H9 (cell line): ENCODE results near the gene ZNF747. TPM values are rescaled to one million over a fixed set of nuclear protein-coding genes. Genes with fewer than 3 reads are reported as not detected.

ENCODE experiments used
- DNase-seq: peaks from one replicate; pipeline ENCODE4 v3.0.0-alpha.2; 2017
- H2AFZ ChIP-seq: one replicate; pipeline ENCODE4 v1.6.1; 2013; ENCODE audit warnings: mild to moderate bottlenecking, low read length, control low read depth, moderate library complexity
- H2AK5ac ChIP-seq: 2 replicates; pipeline ENCODE4 v1.6.1; 2013; ENCODE audit warnings: low read length, control low read depth, mixed read lengths; ENCODE audit not compliant: insufficient read length
- H2BK120ac ChIP-seq: one replicate; pipeline ENCODE4 v1.6.1; 2013; ENCODE audit warnings: low read depth, mild to moderate bottlenecking, low read length, control low read depth, inconsistent platforms; ENCODE audit not compliant: poor library complexity, severe bottlenecking
- H2BK12ac ChIP-seq: 2 replicates; pipeline ENCODE4 v1.6.1; 2013; ENCODE audit warnings: low read length, control low read depth, mixed read lengths, low read depth; ENCODE audit not compliant: insufficient read length
- H2BK15ac ChIP-seq: 2 replicates; pipeline ENCODE4 v1.6.1; 2013; ENCODE audit warnings: low read depth, low read length, control low read depth
- H2BK20ac ChIP-seq: one replicate; pipeline ENCODE4 v1.6.1; 2013; ENCODE audit warnings: low read depth, mild to moderate bottlenecking, low read length, control low read depth, inconsistent platforms; ENCODE audit not compliant: poor library complexity, severe bottlenecking
- H2BK5ac ChIP-seq: 2 replicates; pipeline ENCODE4 v1.6.1; 2013; ENCODE audit warnings: low read length, control low read depth, mixed read lengths; ENCODE audit not compliant: insufficient read length
- H3K14ac ChIP-seq: 2 replicates; pipeline ENCODE4 v1.6.1; 2013; ENCODE audit warnings: low read length, control low read depth; ENCODE audit not compliant: insufficient read depth
- H3K18ac ChIP-seq: 2 replicates; pipeline ENCODE4 v1.6.1; 2013; ENCODE audit warnings: low read depth, mild to moderate bottlenecking, mixed read lengths, low read length, control low read depth; ENCODE audit not compliant: insufficient read length
- H3K23ac ChIP-seq: 2 replicates; pipeline ENCODE4 v1.6.1; 2013; ENCODE audit warnings: low read length, control low read depth, mixed read lengths, low read depth; ENCODE audit not compliant: insufficient read length
- H3K23me2 ChIP-seq: 2 replicates; pipeline ENCODE4 v1.6.1; 2013; ENCODE audit warnings: low read depth, mild to moderate bottlenecking, mixed read lengths, low read length, control low read depth; ENCODE audit not compliant: insufficient read length, poor library complexity, severe bottlenecking
- H3K27ac ChIP-seq: 2 replicates; pipeline ENCODE4 v1.5.1; 2013; ENCODE audit warnings: low read length, control low read depth, mixed read lengths, low read depth; ENCODE audit not compliant: insufficient read length
- H3K27me3 ChIP-seq: 2 replicates; pipeline ENCODE4 v1.6.1; 2013; ENCODE audit warnings: low read length, control low read depth, inconsistent platforms; ENCODE audit not compliant: insufficient read depth
- H3K4ac ChIP-seq: 2 replicates; pipeline ENCODE4 v1.6.1; 2013; ENCODE audit warnings: low read depth, mild to moderate bottlenecking, control low read depth, inconsistent platforms, low read length, moderate library complexity
- H3K4me1 ChIP-seq: 2 replicates; pipeline ENCODE4 v1.6.1; 2013; ENCODE audit warnings: low read length, control low read depth, inconsistent platforms; ENCODE audit not compliant: insufficient read depth
- H3K4me2 ChIP-seq: 2 replicates; pipeline ENCODE4 v1.6.1; 2013; ENCODE audit warnings: low read length, control low read depth, mixed read lengths; ENCODE audit not compliant: insufficient read length, insufficient read depth
- H3K56ac ChIP-seq: 2 replicates; pipeline ENCODE4 v1.6.1; 2013; ENCODE audit warnings: low read depth, mild to moderate bottlenecking, mixed read lengths, low read length, control low read depth; ENCODE audit not compliant: insufficient read length
- H3K79me1 ChIP-seq: 2 replicates; pipeline ENCODE4 v1.6.1; 2013; ENCODE audit warnings: low read depth, mild to moderate bottlenecking, moderate library complexity, low read length, control low read depth, inconsistent platforms; ENCODE audit not compliant: insufficient read depth, poor library complexity, severe bottlenecking
- H3K79me2 ChIP-seq: 2 replicates; pipeline ENCODE4 v1.6.1; 2013; ENCODE audit warnings: low read length, control low read depth, inconsistent platforms; ENCODE audit not compliant: insufficient read depth
- H3K9ac ChIP-seq: 2 replicates; pipeline ENCODE4 v1.6.1; 2013; ENCODE audit warnings: low read length, control low read depth, mixed read lengths; ENCODE audit not compliant: insufficient read length; ENCODE audit errors: extremely low read depth
- H3K9me3 ChIP-seq: one replicate; pipeline ENCODE4 v1.6.1; 2013; ENCODE audit warnings: low read depth, low read length, inconsistent platforms; ENCODE audit not compliant: control insufficient read depth
- H3T11ph ChIP-seq: one replicate; pipeline ENCODE4 v1.6.1; 2013; ENCODE audit warnings: mild to moderate bottlenecking, low read length, control low read depth, inconsistent platforms
- H4K20me1 ChIP-seq: one replicate; pipeline ENCODE4 v1.6.1; 2013; ENCODE audit not compliant: control insufficient read depth, insufficient read length, insufficient read depth
- H4K5ac ChIP-seq: 2 replicates; pipeline ENCODE4 v1.6.1; 2013; ENCODE audit warnings: low read depth, mild to moderate bottlenecking, mixed read lengths, low read length, control low read depth; ENCODE audit not compliant: insufficient read length
- H4K8ac ChIP-seq: replicated peaks from 2 replicates; pipeline ENCODE4 v1.6.1; 2013; ENCODE audit warnings: low read length, control low read depth, mixed read lengths, low read depth; ENCODE audit not compliant: insufficient read length
- H4K91ac ChIP-seq: 2 replicates; pipeline ENCODE4 v1.6.1; 2013; ENCODE audit warnings: low read depth, mild to moderate bottlenecking, moderate library complexity, mixed read lengths, low read length, control low read depth; ENCODE audit not compliant: insufficient read length
- H3K27ac Mint-ChIP-seq, 3 experiments: 2 replicates in 2 of 3; 3 replicates in 1 of 3; pipeline ENCODE4 v1.8.0; 2020 to 2021; ENCODE audit warnings: mixed read lengths in 3 of 3, mild to moderate bottlenecking in 1 of 3, moderate library complexity in 1 of 3
- H3K27me3 Mint-ChIP-seq: 2 replicates; pipeline ENCODE4 v1.8.0; 2021; ENCODE audit warnings: low read depth, mild to moderate bottlenecking, moderate library complexity, mixed read lengths
- H3K36me3 Mint-ChIP-seq, 3 experiments: 2 replicates in 2 of 3; 3 replicates in 1 of 3; pipeline ENCODE4 v1.8.0; 2020 to 2021; ENCODE audit warnings: low read depth in 3 of 3, mixed read lengths in 3 of 3; ENCODE audit not compliant: insufficient read depth in 1 of 3
- H3K4me1 Mint-ChIP-seq, 2 experiments: 2 replicates each; pipeline ENCODE4 v1.8.0; 2020; ENCODE audit warnings: mixed read lengths in 2 of 2
- H3K4me3 Mint-ChIP-seq, 2 experiments: 2 replicates in 1 of 2; 3 replicates in 1 of 2; pipeline ENCODE4 v1.8.0; 2020 to 2021; ENCODE audit warnings: mild to moderate bottlenecking in 2 of 2, mixed read lengths in 2 of 2, moderate library complexity in 1 of 2
- H3K9me3 Mint-ChIP-seq, 2 experiments: 2 replicates in 1 of 2; 3 replicates in 1 of 2; pipeline ENCODE4 v1.8.0; 2020; ENCODE audit warnings: mild to moderate bottlenecking in 2 of 2, mixed read lengths in 2 of 2, moderate library complexity in 1 of 2
- WGBS: extraction: QIAGEN DNeasy Blood & Tissue Kit; methylation state at CpG from one replicate; pipeline ENCODE4 v1.1.7; 2013; ENCODE audit warnings: missing lambda C conversion rate, low lambda C conversion rate, mixed read lengths; ENCODE audit not compliant: insufficient read length; ENCODE audit errors: extremely low coverage; 5-methylcytosine and 5-hydroxymethylcytosine counted together
- total RNA-seq: library from RNA; stranded (reverse); gene quantifications from 2 replicates; pipeline ENCODE4 v1.2.1, GENCODE V29; 2021
- TF ChIP-seq, protein P1 (sequence below): fragments of 200-600 bp; sonication (generic); conservative IDR thresholded peaks from 3 replicates; pipeline ENCODE4 v1.8.0; 2021; ENCODE audit warnings: antibody characterized with exemption, mild to moderate bottlenecking

ZNF747 gene
- total RNA-seq, 1 experiment from 2014 or later = 18.4 TPM

DNA sequence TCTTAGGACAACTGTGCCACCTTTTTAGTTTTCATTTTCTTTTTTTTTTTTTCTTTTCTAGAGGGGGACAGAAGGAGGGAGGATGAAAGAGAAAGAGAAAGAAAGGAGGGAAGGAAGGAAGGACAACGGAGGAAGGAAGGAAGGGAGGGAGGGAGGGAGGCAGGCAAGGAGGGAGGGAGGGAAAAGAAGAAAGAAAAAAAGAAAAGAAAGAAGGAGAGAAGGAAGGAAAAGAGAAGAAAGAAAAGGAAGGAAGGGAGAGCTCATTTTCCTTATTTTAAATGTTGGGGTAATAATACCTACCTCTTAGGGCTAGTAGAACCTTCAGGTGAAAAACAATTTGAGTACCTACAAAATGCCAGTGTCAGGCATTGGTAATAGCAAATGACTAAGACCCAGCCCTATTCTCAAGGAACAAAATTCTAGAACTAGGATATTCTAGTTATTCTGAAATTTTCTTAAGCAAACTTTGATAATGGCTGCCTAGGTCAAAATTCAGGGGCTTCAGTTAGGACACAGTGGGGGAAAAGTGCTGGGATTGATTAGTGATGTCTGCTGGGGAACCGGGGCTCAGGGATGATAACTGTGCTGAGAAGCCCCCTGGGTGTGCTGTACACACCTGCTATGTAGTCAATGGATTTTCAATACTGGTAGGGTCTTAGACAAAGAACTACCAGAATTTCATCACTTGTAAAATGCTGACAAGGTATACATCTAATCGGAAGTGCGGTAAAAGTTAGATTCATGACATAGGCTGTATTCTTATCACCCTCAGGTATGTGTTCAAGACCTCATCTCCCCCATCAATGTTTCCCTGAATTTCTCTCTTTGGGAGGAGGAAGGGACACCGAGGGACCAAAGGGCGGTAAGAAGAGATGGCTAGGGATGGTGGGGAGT lies 31.0 kb downstream of the ZNF747 start:
- Histone ChIP-seq H2BK20ac (no peak overlapping the region), H2BK12ac (no peak overlapping the region), H3K27me3 (no peaks in the 10 kb centered on the region), H2AK5ac (no peak overlapping the region), H2BK5ac (no peak overlapping the region), H3K14ac (no peak overlapping the region), H3K56ac (no peak overlapping the region), H4K20me1 (no peaks in the 10 kb centered on the region), H3K4ac (no peak overlapping the region), H3K27ac (no peak overlapping the region), H3K23ac (no peak overlapping the region), H4K5ac (no peak overlapping the region), H3K18ac (no peak overlapping the region), H3K9me3 (no peaks in the 10 kb centered on the region), H4K8ac (no peak overlapping the region), H3K23me2 (no peaks in the 10 kb centered on the region), H3T11ph (no peak overlapping the region), H3K9ac (no peak overlapping the region), H4K91ac (no peak overlapping the region), H2BK15ac (no peak overlapping the region), H3K4me1 (no peaks in the 10 kb centered on the region), H2BK120ac (no peak overlapping the region), H2AFZ (no peak overlapping the region), H3K4me2 (no peak overlapping the region), H3K79me1 (no peaks in the 10 kb centered on the region), H3K79me2 (no peaks in the 10 kb centered on the region)
- H3K9me3 Mint-ChIP-seq = no peaks in the 10 kb centered on the region
- no peaks in the 10 kb centered on the region for H3K4me1 Mint-ChIP-seq
- WGBS = no CpG with 5 or more reads among the region's 6 CpGs
- H3K27me3 Mint-ChIP-seq = peaks cover 4% of the 10 kb centered on the region; the same call in 1 of the 2 replicates
- TF ChIP-seq, protein P1, sequence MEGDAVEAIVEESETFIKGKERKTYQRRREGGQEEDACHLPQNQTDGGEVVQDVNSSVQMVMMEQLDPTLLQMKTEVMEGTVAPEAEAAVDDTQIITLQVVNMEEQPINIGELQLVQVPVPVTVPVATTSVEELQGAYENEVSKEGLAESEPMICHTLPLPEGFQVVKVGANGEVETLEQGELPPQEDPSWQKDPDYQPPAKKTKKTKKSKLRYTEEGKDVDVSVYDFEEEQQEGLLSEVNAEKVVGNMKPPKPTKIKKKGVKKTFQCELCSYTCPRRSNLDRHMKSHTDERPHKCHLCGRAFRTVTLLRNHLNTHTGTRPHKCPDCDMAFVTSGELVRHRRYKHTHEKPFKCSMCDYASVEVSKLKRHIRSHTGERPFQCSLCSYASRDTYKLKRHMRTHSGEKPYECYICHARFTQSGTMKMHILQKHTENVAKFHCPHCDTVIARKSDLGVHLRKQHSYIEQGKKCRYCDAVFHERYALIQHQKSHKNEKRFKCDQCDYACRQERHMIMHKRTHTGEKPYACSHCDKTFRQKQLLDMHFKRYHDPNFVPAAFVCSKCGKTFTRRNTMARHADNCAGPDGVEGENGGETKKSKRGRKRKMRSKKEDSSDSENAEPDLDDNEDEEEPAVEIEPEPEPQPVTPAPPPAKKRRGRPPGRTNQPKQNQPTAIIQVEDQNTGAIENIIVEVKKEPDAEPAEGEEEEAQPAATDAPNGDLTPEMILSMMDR = no peak
- H3K27ac Mint-ChIP-seq = no peak overlapping the region
- no peak for DNase-seq
- H3K4me3 Mint-ChIP-seq = no peak overlapping the region
- H3K36me3 Mint-ChIP-seq = no peaks in the 10 kb centered on the region
